Measurements from ENCODE around the gene CNOT11.
"Not testable (repeated sequence)": the region's sequence is repeated elsewhere in the genome, so short reads cannot be mapped to it uniquely, and the experiment has no call there.

The CNOT11 gene

GRCh38 chr2:101248756-101249155 lies 3.9 kb upstream of the CNOT11 start:
- not testable (repeated sequence) for DNase-seq

- no peak for DNase-seq
Measured at GRCh38 chr2:101249826-101250225, 2.9 kb upstream of the CNOT11 start.

DNA sequence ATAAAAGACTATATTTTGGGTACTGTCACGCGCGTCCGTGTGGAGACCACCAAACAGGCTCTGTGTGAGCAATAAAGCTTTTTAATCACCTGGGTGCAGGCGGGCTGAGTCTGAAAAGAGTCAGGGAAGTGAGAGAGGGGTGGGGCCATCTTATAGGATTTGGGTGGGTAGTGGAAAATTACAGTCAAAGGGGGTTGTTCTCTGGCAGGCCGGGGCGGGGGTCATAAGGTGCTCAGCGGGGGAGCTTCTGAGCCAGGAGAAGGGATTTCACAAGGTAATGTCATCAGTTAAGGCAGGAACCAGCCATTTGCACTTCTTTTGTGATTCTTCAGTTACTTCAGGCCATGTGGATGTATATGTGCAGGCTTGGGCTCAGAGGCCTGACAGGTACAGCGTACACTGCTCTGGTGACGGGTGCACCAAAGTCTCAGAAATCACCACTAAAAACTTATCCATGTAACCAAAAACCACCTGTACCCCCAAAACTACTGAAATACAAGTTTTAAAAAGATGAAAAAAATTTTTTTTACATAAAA lies 1.4 kb upstream of the CNOT11 start:
- DNase-seq = not testable (repeated sequence)

DNA sequence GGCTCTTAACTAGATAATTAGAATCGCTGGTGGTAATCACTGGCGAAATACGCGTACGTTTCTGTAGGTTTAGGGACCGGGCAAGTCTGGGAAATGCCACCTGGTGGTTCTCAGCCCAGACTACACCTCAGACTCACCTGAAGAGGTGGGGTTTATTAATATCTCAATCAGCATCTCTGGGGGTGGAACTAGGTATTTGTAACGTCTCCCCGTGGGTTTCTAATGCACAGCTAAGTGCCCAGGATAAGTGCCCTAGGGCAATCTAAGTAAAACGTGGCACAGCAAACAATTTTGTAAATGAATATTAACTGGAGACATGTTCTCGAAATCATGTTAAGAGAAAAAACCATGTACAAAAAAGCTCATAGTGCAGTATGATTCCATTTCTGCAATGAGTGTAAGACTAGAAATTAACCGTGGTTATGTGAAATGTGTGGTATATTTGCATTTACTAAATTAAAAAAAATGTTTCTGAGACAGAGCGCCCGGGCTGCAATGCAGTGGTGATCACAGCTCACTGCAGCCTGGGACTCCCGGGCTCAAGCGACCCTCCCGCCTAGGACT lies 760 bp upstream of the CNOT11 start:
- DNase-seq = peak; percentile 8 to 22

- peak; percentile 62 to 67 for DNase-seq
Measured at GRCh38 chr2:101253013-101253702, 472 bp downstream of the CNOT11 start.

GRCh38 chr2:101253703-101254450 lies 1.2 kb downstream of the CNOT11 start:
- no peak for DNase-seq

GRCh38 chr2:101255501-101255900 lies 2.8 kb downstream of the CNOT11 start:
- no peak for DNase-seq

DNA sequence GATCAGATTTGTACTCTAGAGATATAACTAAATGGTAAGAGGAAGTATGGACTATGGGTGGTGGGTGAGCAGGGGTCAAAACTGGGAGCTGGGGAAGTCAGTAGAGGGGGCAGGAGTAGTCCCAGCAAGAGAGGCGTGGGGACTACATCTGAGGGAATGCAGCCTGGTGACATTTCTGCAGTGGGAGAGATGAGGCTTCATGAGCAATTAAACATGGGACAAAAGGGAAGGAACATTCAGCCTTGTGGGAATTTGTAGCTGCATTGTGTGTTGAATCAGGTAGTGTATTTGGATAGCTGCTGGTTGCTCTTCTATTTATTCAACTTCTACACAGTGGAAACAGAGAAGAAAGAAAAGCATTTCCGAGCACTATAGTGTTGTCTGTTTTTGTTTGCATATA lies 3.6 kb downstream of the CNOT11 start:
- DNase-seq = no peak

- no peak for DNase-seq
Measured at GRCh38 chr2:101258804-101259203, 6.1 kb downstream of the CNOT11 start.

DNA sequence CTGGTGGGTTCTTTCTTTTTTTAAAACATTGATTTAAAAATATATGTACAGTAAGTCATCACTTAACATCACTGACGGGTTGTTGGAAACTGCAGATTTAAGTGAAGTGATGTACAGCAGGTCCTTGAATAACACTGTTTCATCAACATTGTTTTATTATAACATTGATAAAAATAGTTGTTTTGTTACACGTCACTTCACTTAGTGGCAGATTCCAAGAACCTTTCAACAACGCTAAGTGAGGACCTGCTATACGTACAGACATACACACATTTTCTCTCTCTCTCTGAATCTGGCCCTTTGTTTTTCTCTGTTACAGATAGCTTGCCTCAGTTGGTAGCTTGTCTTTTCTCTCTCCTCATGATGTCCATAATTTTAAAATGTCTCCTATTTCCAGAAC lies 9.5 kb downstream of the CNOT11 start:
- no peak for DNase-seq

GRCh38 chr2:101263377-101263800 lies 10.7 kb downstream of the CNOT11 start:
- DNase-seq = no peak

DNA sequence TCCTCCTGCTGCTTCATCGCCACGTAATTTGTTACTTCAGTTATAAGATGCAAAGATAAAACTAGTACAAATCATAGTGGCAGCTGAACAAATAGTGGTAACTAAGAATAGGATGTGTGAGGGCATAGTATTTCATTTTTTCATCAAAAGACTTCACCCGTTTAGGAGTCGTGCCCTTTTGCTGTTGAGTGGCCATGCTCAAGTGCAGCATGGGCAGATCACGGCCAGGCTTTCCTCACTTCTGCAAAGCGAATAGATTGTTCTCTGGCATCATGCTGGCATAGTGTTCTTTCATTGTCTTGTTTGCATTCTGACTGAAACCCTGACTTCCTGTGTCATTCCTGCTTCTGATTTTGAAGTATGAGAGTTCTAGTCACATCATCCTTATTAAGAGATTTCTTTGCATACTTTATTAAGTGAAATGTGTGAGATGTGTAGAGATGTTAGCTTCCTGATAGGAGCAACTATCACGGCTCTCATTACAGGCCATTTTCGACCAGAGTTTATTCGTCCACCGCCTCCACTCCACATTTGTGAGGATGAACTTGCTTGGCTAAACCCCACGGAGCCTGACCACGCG lies 11.8 kb downstream of the CNOT11 start:
- DNase-seq = no peak

- DNase-seq = no peak
Measured at GRCh38 chr2:101265893-101266499, 13.3 kb downstream of the CNOT11 start.

- no peak for DNase-seq
Measured at GRCh38 chr2:101267671-101268656, 15.3 kb downstream of the CNOT11 start.

DNA sequence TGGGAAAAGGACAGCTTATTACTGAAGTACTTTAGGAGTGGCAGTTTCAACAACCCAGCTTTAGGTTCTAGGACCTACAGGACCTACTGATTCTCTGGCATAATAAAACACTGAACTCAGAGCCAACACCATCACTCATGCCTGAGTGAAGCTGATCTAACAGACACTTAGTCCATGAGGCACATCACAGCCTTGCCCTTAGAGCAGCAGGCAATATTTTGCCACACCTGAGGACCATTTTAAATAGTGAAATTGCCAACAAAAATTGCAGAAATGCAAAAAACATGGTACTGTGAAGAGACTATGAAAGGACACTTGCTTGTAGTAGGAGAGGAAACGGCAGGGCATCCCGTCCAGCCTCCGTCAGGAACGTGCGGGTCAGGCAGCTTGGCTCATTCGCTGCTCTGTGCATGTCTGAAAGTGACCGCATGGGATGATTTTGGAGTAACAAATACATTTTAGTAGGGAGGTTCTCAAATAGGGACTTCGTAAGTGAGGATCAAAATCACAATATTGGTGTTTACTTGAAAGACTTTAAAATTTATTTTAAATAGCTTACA lies 18.1 kb downstream of the CNOT11 start:
- no peak for DNase-seq

GRCh38 chr2:101272045-101272784 lies 19.5 kb downstream of the CNOT11 start:
- no peak for DNase-seq

DNA sequence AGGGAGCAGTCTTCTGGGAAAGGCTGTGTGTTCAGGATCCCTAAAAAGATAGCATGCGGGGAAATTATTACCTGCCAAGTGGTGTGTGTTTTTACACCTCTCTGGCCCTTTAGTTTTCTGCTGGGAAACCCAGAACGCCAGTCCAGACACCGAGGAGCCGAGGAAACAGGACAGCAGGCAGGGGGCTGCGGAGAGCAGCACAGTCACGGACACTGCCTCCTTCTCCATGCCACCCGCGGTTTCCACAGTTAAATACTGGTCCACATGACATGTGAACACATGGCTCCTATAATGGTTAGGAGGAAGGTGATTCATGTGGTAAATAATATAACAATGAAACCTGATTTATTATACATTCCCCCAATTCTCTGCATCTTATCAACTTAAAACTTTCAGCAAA lies 20.4 kb downstream of the CNOT11 start:
- no peak for DNase-seq

- no peak for DNase-seq
Measured at GRCh38 chr2:101274142-101274541, 21.5 kb downstream of the CNOT11 start.

GRCh38 chr2:101277111-101277510 lies 24.4 kb downstream of the CNOT11 start:
- DNase-seq = no peak

- no peak for DNase-seq
Measured at GRCh38 chr2:101278925-101279324, 26.2 kb downstream of the CNOT11 start.

GRCh38 chr2:101281482-101281881 lies 28.8 kb downstream of the CNOT11 start:
- DNase-seq = no peak

Measured in activated CD4-positive, alpha-beta T cell treated with anti-CD3 and anti-CD28 coated beads, Interleukin-2, amount 50 U/mL, for 4 hours (primary cell).